Astrocyte (in vitro differentiated cells and primary cell): ENCODE results near the gene TBX4. TPM values are rescaled to one million over a fixed set of nuclear protein-coding genes. Genes with fewer than 3 reads are reported as not detected.

ENCODE experiments used
- DNase-seq: peaks from one replicate; pipeline ENCODE4 v3.0.0-alpha.2; 2010; ENCODE audit warnings: low read depth
- FAIRE-seq: peaks from 2 replicates; lab custom pipeline; 2011; peaks lifted over from hg19 to GRCh38; lab: Jason Lieb, UNC
- H2AFZ ChIP-seq: 2 replicates; pipeline ENCODE4 v1.6.0; 2012; ENCODE audit warnings: low read depth, low read length, inconsistent platforms
- H3K27ac ChIP-seq: 2 replicates; pipeline ENCODE4 v1.5.1; 2011; ENCODE audit warnings: low read depth, low read length, inconsistent platforms
- H3K27me3 ChIP-seq: 2 replicates; pipeline ENCODE4 v1.6.0; 2011; ENCODE audit warnings: low read length, inconsistent platforms; ENCODE audit not compliant: insufficient read depth
- H3K36me3 ChIP-seq: 2 replicates; pipeline ENCODE4 v1.5.1; 2011; ENCODE audit warnings: low read length, inconsistent platforms; ENCODE audit not compliant: insufficient read depth
- H3K4me1 ChIP-seq: 2 replicates; pipeline ENCODE4 v1.5.1; 2011; ENCODE audit warnings: low read length, inconsistent platforms; ENCODE audit not compliant: insufficient read depth
- H3K4me2 ChIP-seq: 2 replicates; pipeline ENCODE4 v1.6.0; 2012; ENCODE audit warnings: low read length, inconsistent platforms
- H3K4me3 ChIP-seq: 2 replicates; pipeline ENCODE4 v1.5.1; 2011; ENCODE audit warnings: low read depth, mild to moderate bottlenecking, low read length, inconsistent platforms; ENCODE audit not compliant: insufficient read depth
- H3K79me2 ChIP-seq: 2 replicates; pipeline ENCODE4 v1.6.0; 2012; ENCODE audit warnings: mild to moderate bottlenecking, low read length, inconsistent platforms; ENCODE audit not compliant: insufficient read depth
- H3K9ac ChIP-seq: 2 replicates; pipeline ENCODE4 v1.6.0; 2012; ENCODE audit warnings: mild to moderate bottlenecking, low read length, inconsistent platforms
- H3K9me3 ChIP-seq: 2 replicates; pipeline ENCODE4 v1.5.1; 2012; ENCODE audit warnings: low read depth, mild to moderate bottlenecking, low read length, inconsistent platforms; ENCODE audit not compliant: insufficient read depth
- H4K20me1 ChIP-seq: 2 replicates; pipeline ENCODE4 v1.6.0; 2012; ENCODE audit warnings: low read length, inconsistent platforms; ENCODE audit not compliant: insufficient read depth
- H3K27ac Mint-ChIP-seq: one replicate; pipeline ENCODE4 v1.8.0; 2021; ENCODE audit warnings: mild to moderate bottlenecking, mixed read lengths; ENCODE audit not compliant: unreplicated experiment
- H3K27me3 Mint-ChIP-seq: one replicate; pipeline ENCODE4 v1.8.0; 2021; ENCODE audit warnings: low read depth, mixed read lengths; ENCODE audit not compliant: unreplicated experiment
- H3K36me3 Mint-ChIP-seq: one replicate; pipeline ENCODE4 v1.8.0; 2021; ENCODE audit warnings: low read depth, mixed read lengths; ENCODE audit not compliant: unreplicated experiment
- H3K4me1 Mint-ChIP-seq: one replicate; pipeline ENCODE4 v1.8.0; 2021; ENCODE audit warnings: low read depth, mixed read lengths; ENCODE audit not compliant: unreplicated experiment
- H3K4me3 Mint-ChIP-seq: one replicate; pipeline ENCODE4 v1.8.0; 2021; ENCODE audit warnings: mild to moderate bottlenecking, moderate library complexity, mixed read lengths; ENCODE audit not compliant: unreplicated experiment
- H3K9me3 Mint-ChIP-seq: one replicate; pipeline ENCODE4 v1.8.0; 2021; ENCODE audit warnings: mild to moderate bottlenecking, mixed read lengths; ENCODE audit not compliant: unreplicated experiment
- total RNA-seq: library from RNA; stranded (reverse); gene quantifications from 2 replicates; pipeline ENCODE4 v1.2.1, GENCODE V29; 2021
- TF ChIP-seq, protein P1 (sequence below): IDR thresholded peaks from 2 replicates; pipeline ENCODE4 v1.5.1; 2011; ENCODE audit warnings: low read depth, mild to moderate bottlenecking, inconsistent platforms, low read length, moderate library complexity; ENCODE audit not compliant: insufficient read depth

The TBX4 gene
- total RNA-seq, 1 donor from 2014 or later = 0.14 TPM

DNA sequence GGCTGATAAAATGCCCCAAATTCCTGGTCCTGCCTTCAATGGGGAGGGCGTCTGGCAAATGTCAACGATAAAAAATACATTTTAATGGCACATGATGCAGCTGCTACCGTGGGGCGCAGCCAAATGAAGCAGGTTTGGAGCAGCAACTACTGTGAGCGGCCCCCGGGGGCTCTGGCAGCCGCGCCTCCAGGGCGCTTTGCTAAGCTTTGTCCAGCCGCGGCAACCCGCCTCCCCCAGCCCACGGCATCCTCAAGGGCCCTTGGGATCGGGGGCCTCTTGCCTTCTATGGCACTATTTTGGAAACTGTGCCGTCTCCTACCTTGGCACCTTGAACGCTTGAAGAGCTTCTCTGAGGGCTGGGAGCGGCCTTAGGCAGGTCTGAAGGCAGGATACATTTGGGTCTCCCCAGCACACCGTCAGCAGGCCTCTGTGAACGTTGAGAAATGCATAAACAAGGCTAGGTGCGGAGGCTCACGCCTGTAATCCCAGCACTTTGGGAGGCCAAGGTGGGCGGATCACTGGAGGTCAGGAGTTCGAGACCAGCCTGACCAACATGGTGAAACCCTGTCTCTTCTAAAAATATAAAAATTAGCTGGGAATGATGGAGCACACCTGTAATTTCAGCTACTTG, 25.1 kb downstream of the TBX4 start:
- no peak for DNase-seq
- peaks cover 1% of the 10 kb centered on the region for H3K36me3 Mint-ChIP-seq
- H4K20me1 ChIP-seq = no peaks in the 10 kb centered on the region

DNA sequence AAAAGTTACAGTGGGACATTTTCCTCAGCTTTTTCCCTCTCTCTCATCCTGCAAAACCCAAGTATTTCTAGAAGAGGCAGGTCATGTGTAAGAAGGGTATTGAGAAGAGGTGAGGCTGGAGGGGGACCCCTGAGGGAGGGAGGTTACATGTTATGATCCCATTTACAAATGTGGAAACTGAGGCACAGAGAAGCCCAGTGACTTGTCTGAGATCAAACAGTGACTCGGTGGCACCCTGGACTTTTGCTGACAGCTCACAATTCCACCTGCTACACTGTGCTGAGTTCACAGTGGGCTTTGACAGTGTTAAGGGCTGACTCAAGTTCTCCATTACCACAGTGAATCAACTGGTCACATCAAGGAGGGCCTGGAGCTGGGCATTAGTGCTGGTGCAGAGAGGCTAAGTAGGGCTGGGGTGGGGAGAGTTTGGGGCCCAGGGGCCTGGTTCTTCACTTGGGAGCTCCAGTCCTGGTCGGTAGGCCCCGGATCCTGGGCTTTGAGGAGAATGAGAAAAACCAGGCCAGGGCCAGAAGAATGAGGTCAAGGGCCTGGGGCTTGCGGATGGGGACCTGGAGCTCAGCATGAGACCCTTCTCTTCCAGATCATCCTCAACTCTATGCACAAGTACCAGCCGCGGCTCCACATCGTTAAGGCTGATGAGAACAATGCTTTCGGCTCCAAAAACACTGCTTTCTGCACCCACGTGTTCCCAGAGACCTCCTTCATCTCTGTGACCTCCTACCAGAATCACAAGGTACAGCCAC, 26.0 kb downstream of the TBX4 start:
- H3K4me1 Mint-ChIP-seq = peaks cover 9% of the 10 kb centered on the region

More for the DNA sequence above, 25.1 kb downstream of the TBX4 start:
- Histone ChIP-seq H3K4me2 (no peak overlapping the region), H2AFZ (no peak overlapping the region), H3K4me3 (no peak overlapping the region), H3K27me3 (peaks cover 5% of the 10 kb centered on the region), H3K79me2 (no peaks in the 10 kb centered on the region), H3K27ac (no peak overlapping the region), H3K36me3 (no peaks in the 10 kb centered on the region), H3K9me3 (no peaks in the 10 kb centered on the region), H3K9ac (no peak overlapping the region), H3K4me1 (no peaks in the 10 kb centered on the region)
- Mint-ChIP-seq H3K4me3 (no peak overlapping the region), H3K9me3 (peaks cover 7% of the 10 kb centered on the region), H3K4me1 (peaks cover 9% of the 10 kb centered on the region), H3K27ac (no peak overlapping the region), H3K27me3 (peaks cover 52% of the 10 kb centered on the region)
- FAIRE-seq = no peak
- TF ChIP-seq, protein P1, sequence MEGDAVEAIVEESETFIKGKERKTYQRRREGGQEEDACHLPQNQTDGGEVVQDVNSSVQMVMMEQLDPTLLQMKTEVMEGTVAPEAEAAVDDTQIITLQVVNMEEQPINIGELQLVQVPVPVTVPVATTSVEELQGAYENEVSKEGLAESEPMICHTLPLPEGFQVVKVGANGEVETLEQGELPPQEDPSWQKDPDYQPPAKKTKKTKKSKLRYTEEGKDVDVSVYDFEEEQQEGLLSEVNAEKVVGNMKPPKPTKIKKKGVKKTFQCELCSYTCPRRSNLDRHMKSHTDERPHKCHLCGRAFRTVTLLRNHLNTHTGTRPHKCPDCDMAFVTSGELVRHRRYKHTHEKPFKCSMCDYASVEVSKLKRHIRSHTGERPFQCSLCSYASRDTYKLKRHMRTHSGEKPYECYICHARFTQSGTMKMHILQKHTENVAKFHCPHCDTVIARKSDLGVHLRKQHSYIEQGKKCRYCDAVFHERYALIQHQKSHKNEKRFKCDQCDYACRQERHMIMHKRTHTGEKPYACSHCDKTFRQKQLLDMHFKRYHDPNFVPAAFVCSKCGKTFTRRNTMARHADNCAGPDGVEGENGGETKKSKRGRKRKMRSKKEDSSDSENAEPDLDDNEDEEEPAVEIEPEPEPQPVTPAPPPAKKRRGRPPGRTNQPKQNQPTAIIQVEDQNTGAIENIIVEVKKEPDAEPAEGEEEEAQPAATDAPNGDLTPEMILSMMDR = no peak

More for the DNA sequence above, 26.0 kb downstream of the TBX4 start:
- no peak overlapping the region for H2AFZ ChIP-seq
- H3K27ac ChIP-seq = no peak overlapping the region
- H3K27me3 Mint-ChIP-seq = peaks cover 51% of the 10 kb centered on the region
- H3K4me3 ChIP-seq = no peak overlapping the region
- no peaks in the 10 kb centered on the region for H3K36me3 ChIP-seq
- H3K79me2 ChIP-seq = no peaks in the 10 kb centered on the region
- no peak overlapping the region for H3K9ac ChIP-seq
- H4K20me1 ChIP-seq = no peaks in the 10 kb centered on the region
- FAIRE-seq = no peak
- H3K4me3 Mint-ChIP-seq = no peak overlapping the region
- H3K27me3 ChIP-seq = peaks cover 5% of the 10 kb centered on the region
- peaks cover 7% of the 10 kb centered on the region for H3K9me3 Mint-ChIP-seq
- peak overlapping the region; percentile 50 for H3K27ac Mint-ChIP-seq
- H3K4me2 ChIP-seq = no peak overlapping the region
- no peaks in the 10 kb centered on the region for H3K9me3 ChIP-seq
- H3K36me3 Mint-ChIP-seq = peaks cover 1% of the 10 kb centered on the region
- H3K4me1 ChIP-seq = no peaks in the 10 kb centered on the region
- TF ChIP-seq, protein P1 = no peak
- DNase-seq = no peak
